Iris pigment epithelial cell (primary cell): Measurements from ENCODE around the gene DOCK10.
"Not testable (repeated sequence)": the region's sequence is repeated elsewhere in the genome, so short reads cannot be mapped to it uniquely, and the experiment has no call there.

ENCODE experiments used
- DNase-seq: peaks from one replicate; pipeline ENCODE4 v3.0.0-alpha.2; 2011; ENCODE audit warnings: low read depth

DOCK10 gene

GRCh38 chr2:225041851-225042799 is at the start of gene DOCK10:
Gene DOCK10, minus strand, starts transcription at chr2:225042468. Its CDS starts 94 bp downstream, at chr2:225042374.
- DNase-seq = peak; percentile 52

- DNase-seq = peak; percentile 98
Observed at GRCh38 chr2:225091336-225091735, 49.1 kb upstream of the DOCK10 start.

DNA sequence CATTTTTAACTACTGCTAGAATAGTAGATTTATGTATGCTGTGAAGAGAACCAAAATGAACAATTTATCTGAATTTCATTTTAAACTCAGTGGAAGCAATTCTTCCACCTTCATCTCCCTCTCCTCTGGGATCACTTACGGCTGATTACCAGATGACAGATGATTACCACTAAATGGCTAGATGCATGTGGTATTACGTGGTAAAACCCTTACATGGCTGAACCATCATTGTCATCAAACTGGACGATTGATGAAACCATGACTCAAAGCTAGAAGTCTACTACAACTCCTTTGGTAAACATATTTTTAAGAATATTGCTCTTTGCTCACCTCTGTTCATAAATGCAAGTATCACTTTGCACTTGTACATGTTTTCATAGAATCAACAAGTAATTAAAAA is 48.5 kb upstream of the DOCK10 start:
- peak; percentile 50 for DNase-seq

DNA sequence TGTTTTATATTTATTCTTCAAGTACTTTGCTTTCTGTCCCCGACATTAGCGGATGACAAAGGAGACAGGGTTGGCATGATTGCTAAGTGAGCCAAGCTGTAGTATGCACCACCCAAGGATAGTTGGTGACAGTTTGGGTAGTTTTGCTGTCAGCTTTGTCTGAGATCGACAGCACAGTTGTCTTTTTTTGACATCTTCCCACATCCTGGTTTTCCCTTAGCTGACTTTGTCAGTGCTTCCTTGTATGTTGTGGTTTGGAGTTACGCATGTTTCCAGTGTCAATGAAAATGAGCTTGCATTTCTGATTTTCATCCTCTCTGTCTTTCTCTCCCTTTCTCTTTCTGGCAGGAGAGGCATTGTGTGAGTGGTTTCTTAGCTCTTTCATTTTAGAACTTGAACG is 44.6 kb upstream of the DOCK10 start:
- DNase-seq = no peak

DNA sequence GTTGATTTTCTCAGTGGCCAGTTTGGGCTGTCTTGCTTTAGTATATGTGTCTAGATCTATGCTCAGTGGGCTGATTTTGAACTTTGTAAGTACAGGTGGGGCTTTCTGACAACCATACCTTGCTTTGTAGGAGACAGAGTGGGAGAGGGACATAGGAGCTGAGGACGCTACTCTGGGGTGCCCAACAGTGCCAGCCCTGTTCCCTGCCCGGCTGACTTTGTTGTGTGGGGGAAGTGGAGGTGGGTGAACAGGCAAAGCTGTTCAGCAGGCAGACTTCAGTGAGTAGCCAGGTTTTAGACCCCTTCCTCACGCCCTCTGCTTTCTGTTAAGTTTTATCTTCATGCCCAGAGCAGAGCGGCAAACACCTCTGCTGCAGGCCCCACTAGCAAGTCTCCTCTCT is 44.2 kb upstream of the DOCK10 start:
- no peak for DNase-seq

DNA sequence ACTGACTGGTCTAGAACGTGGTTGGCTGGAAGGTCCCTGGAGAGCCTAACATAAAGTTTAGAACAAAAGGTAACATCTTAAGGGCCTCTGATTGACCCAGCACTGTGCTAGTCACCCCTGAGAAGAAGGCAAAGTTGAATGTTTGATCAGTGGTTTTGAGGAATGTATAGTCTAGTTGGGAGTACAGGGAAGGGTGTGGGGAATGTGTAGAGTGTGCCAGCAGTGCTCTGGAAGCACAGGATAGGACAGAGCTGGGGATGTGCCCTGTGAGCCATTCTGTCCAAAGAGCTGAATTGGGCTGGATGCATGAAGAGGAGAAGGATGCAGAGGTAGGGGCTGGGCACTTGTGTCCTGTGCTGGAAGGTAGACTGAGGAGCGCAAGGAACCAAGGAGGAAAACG is 41.0 kb upstream of the DOCK10 start:
- DNase-seq = no peak

DNA sequence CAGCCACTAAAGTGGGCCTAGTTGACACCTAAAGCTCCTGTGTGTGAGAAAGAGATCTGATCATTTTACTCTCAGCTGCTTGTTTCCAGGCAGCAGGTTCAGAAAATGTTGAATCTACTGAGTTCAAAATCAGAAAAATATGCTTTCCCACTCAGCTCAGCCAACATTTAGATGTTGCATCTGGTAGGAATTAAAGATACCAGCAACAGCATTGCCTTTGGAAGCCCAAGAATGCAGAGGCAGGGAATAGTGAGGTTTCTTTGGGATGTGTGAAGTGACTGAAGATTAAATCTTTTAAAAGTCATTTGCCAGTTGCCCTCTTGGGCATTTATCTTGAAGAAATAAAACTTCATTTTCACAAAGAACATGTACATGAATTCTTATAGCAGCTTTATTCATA is 33.9 kb upstream of the DOCK10 start:
- DNase-seq = no peak

DNA sequence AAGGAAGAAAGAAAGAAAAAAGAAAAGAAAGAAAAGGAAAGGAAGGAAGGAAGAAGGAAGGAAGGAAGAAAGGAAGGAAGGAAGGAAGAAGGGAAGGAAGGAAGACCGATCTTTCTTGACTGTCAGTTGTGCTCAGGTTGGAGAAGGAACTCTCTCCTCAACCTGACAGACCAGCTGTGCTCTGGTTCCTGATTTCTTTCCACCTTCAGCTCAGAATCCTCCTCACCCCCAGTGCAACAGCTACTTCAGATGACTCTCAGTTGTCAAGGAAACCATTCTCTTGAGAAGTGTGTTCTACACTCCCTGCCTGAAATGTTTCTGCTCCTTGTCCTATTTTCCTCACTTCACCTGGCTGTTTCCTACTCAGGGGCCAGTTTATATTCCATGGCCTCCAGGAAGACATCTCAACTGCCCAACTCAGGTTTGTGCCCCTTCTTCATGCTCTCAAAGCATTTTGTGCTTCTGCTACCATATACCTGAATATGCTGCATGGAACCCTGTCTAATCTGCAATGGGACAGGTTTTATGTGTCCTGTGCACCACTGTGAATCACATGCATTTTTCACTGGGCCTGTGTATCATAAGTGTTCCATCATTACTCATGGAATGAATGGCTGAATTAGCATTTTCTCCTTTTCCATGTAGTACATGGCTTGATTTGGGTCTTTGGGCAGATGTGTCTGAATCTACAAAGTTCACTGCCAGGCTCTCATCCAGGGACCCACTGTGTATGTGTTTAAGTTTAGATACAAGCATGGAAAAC is 32.8 kb upstream of the DOCK10 start:
- DNase-seq = no peak

DNA sequence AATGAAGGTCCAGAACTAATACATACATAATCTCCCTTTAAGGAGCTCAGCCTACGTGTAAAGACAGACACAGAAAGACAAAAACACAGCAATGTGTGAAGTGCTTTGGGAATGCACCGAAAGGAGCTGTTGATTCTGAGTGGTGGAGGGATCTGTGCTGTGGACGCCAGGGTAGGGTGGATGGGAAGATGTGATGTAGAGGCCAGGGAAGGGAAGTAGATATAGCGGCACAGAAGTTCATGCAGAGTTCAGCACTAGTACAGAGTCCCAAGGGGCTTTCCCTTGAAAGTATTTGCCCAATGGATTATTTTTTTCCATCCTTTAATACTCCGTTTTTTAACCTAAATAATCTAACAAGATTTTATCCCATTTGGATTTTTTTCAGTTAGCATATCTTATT is 32.1 kb upstream of the DOCK10 start:
- DNase-seq = peak; percentile 76

GRCh38 chr2:225073198-225073597 is 30.9 kb upstream of the DOCK10 start:
- DNase-seq = no peak

GRCh38 chr2:225072444-225072843 is 30.2 kb upstream of the DOCK10 start:
- DNase-seq = no peak

DNA sequence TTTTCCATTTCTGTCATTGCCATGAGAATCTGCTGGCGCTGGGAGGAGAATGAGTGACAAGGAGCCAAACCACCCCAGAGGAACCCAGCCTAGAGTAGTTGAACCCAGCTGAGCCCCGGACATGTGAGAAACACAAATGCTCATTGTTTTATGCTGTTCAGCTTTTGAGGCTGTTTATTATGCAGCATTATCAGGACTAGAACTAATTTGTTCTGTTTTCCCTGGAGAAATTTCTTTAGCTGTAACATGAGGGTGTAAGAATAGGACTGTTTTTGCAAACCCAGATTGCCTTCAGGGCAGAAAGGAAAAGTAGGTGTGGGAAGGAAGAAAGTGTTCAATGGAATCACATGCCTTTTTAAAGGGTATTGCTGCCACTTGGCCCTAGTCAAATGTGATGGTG is 28.5 kb upstream of the DOCK10 start:
- no peak for DNase-seq

GRCh38 chr2:225069966-225070365 is 27.7 kb upstream of the DOCK10 start:
- DNase-seq = no peak

DNA sequence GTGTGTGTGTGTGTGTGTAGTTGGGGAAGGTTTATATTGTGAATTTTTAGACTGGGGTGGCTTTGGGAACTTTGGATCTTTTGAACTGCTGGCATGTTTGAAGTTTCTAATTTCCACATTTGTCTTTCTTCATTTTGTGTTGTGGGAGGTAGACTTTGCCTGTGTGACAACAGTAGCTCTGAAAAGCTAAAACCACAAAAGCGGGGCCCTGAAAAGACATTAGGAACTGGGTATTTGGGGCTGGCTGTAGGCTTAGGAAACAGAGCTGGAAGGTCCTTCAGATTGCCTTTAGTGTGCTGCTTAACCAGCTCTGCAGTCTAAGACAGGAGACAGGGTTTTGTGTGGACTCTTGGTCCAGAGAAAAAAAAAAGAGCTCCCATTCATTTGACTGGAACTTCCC is 27.2 kb upstream of the DOCK10 start:
- no peak for DNase-seq

DNA sequence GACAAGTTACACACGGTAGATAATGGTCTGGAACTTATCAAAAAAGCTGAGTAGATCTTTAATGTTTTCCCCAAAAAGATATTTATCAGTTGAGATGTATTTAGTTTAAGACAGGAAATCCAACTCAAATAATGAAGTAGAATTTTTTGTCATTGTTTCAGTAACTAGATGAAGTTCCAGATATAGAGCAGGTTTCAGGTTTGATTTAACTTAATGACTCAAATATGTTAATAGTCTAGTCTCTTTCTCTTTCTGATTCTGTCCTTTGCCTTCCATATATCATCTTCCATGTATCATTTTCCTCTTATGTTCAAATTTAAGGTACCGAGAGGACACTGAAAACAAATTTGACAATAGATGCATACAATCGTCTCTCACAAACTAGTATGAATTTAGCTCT is 23.6 kb upstream of the DOCK10 start:
- no peak for DNase-seq

DNA sequence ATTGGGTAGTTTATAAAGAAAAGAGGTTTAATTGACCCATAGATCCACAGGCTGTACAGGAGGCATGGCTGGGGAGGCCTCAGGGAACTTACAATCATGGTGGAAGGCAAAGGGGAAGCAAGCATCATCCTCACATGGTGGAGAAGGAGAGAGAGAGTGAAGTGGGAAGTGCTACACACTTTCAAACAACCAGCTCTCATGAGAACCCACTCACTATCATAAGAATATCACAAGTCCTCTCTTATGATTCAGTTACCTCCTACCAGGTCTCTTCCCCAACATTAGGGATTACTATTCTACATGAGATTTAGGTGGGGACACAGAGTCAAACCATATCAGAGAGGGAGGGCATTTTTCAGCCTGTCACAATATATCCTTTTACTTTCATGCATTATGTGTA is 22.7 kb upstream of the DOCK10 start:
- DNase-seq = no peak

- no peak for DNase-seq
Observed at GRCh38 chr2:225064362-225064761, 22.1 kb upstream of the DOCK10 start.

- DNase-seq = peak; percentile 83
Observed at GRCh38 chr2:225056330-225057073, 14.2 kb upstream of the DOCK10 start.

DNA sequence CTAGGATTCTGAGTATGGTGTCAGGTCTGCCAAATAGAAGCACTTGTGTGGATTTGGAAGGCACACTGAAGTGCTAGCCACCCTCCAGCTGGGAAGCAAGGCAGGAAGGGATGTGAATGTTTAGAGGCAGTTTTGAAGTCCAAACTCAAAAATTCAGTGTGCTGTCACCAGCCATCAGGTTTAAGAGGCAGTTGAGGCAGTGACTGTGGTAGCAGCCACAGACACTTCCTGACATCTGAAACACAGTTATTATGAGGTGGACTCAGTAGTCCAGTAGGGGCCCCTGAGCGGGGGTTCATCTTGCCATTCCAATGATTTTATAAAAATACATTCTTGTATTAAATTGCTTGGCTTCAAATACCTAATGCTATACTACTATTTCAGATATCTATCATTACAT is 13.4 kb upstream of the DOCK10 start:
- DNase-seq = no peak

GRCh38 chr2:225052703-225053102 is 10.4 kb upstream of the DOCK10 start:
- no peak for DNase-seq

GRCh38 chr2:225047502-225047901 is 5.2 kb upstream of the DOCK10 start:
- not testable (repeated sequence) for DNase-seq

GRCh38 chr2:225042800-225043167 is 516 bp upstream of the DOCK10 start:
- no peak for DNase-seq
